Mesendoderm (in vitro differentiated cells): ENCODE measurements around the gene PITPNM1.
A peak's percentile ranks its signal among the peaks of the same experiment; 100 is the strongest.

ENCODE experiments used
- DNase-seq: peaks from one replicate; pipeline ENCODE4 v3.0.0; 2013
- H2AK5ac ChIP-seq: 2 replicates; pipeline ENCODE4 v1.6.1; 2013; ENCODE audit warnings: low read length, inconsistent platforms
- H2BK120ac ChIP-seq: 2 replicates; pipeline ENCODE4 v1.6.1; 2013; ENCODE audit warnings: low read depth, mild to moderate bottlenecking, low read length, moderate library complexity, mixed read lengths
- H2BK15ac ChIP-seq: replicated peaks from 2 replicates; pipeline ENCODE4 v1.6.1; 2013; ENCODE audit warnings: low read depth, mild to moderate bottlenecking, moderate library complexity
- H2BK5ac ChIP-seq: 2 replicates; pipeline ENCODE4 v1.6.1; 2013; ENCODE audit warnings: low read length, inconsistent platforms
- H3K18ac ChIP-seq: 2 replicates; pipeline ENCODE4 v1.6.1; 2013; ENCODE audit warnings: mild to moderate bottlenecking, low read length, mixed read lengths
- H3K23ac ChIP-seq: one replicate; pipeline ENCODE4 v1.6.1; 2013; ENCODE audit warnings: low read length
- H3K27ac ChIP-seq: 2 replicates; pipeline ENCODE4 v1.5.1; 2013; ENCODE audit warnings: low read depth, mild to moderate bottlenecking, inconsistent platforms, low read length, moderate library complexity
- H3K27me3 ChIP-seq: 2 replicates; pipeline ENCODE4 v1.6.1; 2013; ENCODE audit warnings: low read length, control low read depth, mild to moderate bottlenecking, inconsistent platforms; ENCODE audit not compliant: insufficient read depth, poor library complexity
- H3K36me3 ChIP-seq: 2 replicates; pipeline ENCODE4 v1.6.1; 2013; ENCODE audit warnings: low read length, inconsistent platforms; ENCODE audit not compliant: control insufficient read depth, insufficient read depth
- H3K4ac ChIP-seq: one replicate; pipeline ENCODE4 v1.6.1; 2013; ENCODE audit warnings: low read depth, mild to moderate bottlenecking, low read length, moderate library complexity
- H3K4me1 ChIP-seq: 2 replicates; pipeline ENCODE4 v1.6.1; 2013; ENCODE audit warnings: low read depth, low read length, inconsistent platforms; ENCODE audit not compliant: control insufficient read depth
- H3K4me2 ChIP-seq: 2 replicates; pipeline ENCODE4 v1.6.1; 2013; ENCODE audit warnings: low read length
- H3K4me3 ChIP-seq: 2 replicates; pipeline ENCODE4 v1.5.1; 2013; ENCODE audit warnings: mild to moderate bottlenecking, low read length
- H3K56ac ChIP-seq: one replicate; pipeline ENCODE4 v1.6.1; 2013; ENCODE audit warnings: low read length
- H3K79me1 ChIP-seq: 2 replicates; pipeline ENCODE4 v1.6.1; 2013; ENCODE audit warnings: low read length, inconsistent platforms
- H3K79me2 ChIP-seq: 2 replicates; pipeline ENCODE4 v1.6.1; 2013; ENCODE audit warnings: mild to moderate bottlenecking, low read length; ENCODE audit not compliant: control insufficient read depth, insufficient read depth
- H3K9ac ChIP-seq: 2 replicates; pipeline ENCODE4 v1.6.1; 2013; ENCODE audit warnings: low read length, inconsistent platforms
- H4K5ac ChIP-seq: one replicate; pipeline ENCODE4 v1.6.1; 2013; ENCODE audit warnings: low read length
- H4K8ac ChIP-seq: one replicate; pipeline ENCODE4 v1.6.1; 2013; ENCODE audit warnings: low read depth, mild to moderate bottlenecking, control low read depth, low read length, moderate library complexity
- WGBS: extraction: QIAGEN DNeasy Blood & Tissue Kit; methylation state at CpG from one replicate; pipeline ENCODE4 v1.1.7; 2013; ENCODE audit warnings: low lambda C conversion rate, missing lambda C conversion rate; ENCODE audit not compliant: insufficient coverage; ENCODE audit errors: extremely low coverage; 5-methylcytosine and 5-hydroxymethylcytosine counted together

PITPNM1 gene

DNA sequence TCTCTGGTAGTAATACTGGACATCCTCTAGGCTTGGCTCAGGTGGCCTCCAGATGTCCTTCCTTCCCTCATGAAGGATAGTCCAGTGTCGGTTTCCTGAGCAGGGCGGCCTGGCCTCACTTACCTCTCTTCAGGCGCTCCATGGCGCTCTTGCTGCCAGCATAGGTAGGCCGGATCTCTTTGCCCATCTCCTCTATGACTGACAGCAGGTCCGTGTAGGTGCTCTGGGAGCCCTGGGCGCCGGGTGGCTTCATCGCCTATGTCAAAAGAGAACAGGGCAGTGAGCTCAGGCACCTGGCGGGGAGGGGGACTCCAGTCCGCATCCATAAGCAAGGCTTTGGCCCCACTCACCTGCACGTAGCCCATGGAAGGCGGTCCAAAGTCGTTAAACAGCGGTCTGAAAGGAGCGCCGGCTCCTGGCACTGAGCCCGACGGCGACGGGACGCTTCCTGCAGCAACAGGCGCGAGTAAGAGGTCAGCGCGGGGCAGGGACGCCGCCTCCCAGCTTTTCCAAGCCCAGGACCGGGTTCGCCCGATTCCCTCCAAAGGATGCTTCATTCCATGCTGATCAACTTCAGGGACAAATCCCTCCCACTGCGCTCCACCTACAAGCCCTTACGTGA, 2.2 kb upstream of the PITPNM1 start:
- no peak overlapping the region for H4K5ac ChIP-seq
- H3K4ac ChIP-seq: no peak overlapping the region
- no peak overlapping the region for H2BK120ac ChIP-seq
- H3K56ac ChIP-seq: peak overlapping the region; percentile 93
- no peaks in the 10 kb centered on the region for H3K36me3 ChIP-seq
- no CpG with 5 or more reads among the region's 33 CpGs for WGBS
- H3K4me3 ChIP-seq: peak overlapping the region; percentile 77
- no peak overlapping the region for H2AK5ac ChIP-seq
- H2BK15ac ChIP-seq: no peak overlapping the region
- H3K4me1 ChIP-seq: peaks cover 10% of the 10 kb centered on the region
- peak overlapping the region; percentile 85 for H3K9ac ChIP-seq
- H2BK5ac ChIP-seq: no peak overlapping the region
- DNase-seq: no peak
- no peak overlapping the region for H3K27ac ChIP-seq
- peak overlapping the region; percentile 92 for H3K4me2 ChIP-seq
- peak overlapping the region; percentile 80 for H3K23ac ChIP-seq
- H3K27me3 ChIP-seq: no peaks in the 10 kb centered on the region
- no peak overlapping the region for H4K8ac ChIP-seq
- no peak overlapping the region for H3K18ac ChIP-seq
- peaks cover 13% of the 10 kb centered on the region for H3K79me1 ChIP-seq
- no peaks in the 10 kb centered on the region for H3K79me2 ChIP-seq

DNA sequence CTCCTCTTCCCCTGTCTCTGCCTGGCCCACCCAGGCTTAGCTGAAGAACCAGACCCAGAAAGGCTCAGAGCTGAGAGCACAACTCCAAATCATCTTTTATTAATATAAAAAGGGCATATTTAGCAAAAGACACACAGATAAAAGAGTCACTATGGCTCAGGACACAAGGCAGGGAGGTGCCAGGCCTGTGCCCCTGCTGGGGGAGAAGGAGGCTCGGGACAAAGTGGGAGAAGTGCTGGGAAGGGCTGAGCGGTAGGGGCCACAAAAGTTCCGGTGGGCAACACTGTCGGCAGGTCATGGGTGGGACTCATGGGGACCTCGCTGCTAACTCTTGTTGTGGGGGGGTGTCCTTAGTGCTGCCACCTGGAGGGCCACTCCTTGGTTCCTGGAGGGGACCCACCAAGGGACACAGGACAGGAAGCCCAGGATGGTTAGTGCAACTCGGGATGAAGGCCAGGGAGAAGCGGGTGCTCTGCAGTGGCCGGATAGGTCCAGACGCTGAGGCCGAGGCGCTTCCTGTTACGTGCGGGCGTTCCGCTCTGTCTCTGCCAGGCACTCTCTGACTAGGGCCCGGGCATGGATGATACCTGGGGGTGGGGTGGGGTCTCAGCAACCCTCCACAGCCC, 1.4 kb upstream of the PITPNM1 start:
- DNase-seq: no peak
- peak overlapping the region; percentile 56 for H3K56ac ChIP-seq
- no peak overlapping the region for H3K27ac ChIP-seq
- H3K4ac ChIP-seq: no peak overlapping the region
- H3K9ac ChIP-seq: peak overlapping the region; percentile 85
- H4K5ac ChIP-seq: no peak overlapping the region
- no peak overlapping the region for H3K18ac ChIP-seq
- H3K4me3 ChIP-seq: no peak overlapping the region
- H2BK120ac ChIP-seq: no peak overlapping the region
- H3K36me3 ChIP-seq: no peaks in the 10 kb centered on the region
- no CpG with 5 or more reads among the region's 16 CpGs for WGBS
- H2AK5ac ChIP-seq: no peak overlapping the region
- no peaks in the 10 kb centered on the region for H3K27me3 ChIP-seq
- peaks cover 10% of the 10 kb centered on the region for H3K4me1 ChIP-seq
- H3K79me2 ChIP-seq: no peaks in the 10 kb centered on the region
- no peak overlapping the region for H4K8ac ChIP-seq
- peaks cover 13% of the 10 kb centered on the region for H3K79me1 ChIP-seq
- no peak overlapping the region for H3K4me2 ChIP-seq
- H2BK15ac ChIP-seq: no peak overlapping the region
- H2BK5ac ChIP-seq: no peak overlapping the region
- no peak overlapping the region for H3K23ac ChIP-seq

DNA sequence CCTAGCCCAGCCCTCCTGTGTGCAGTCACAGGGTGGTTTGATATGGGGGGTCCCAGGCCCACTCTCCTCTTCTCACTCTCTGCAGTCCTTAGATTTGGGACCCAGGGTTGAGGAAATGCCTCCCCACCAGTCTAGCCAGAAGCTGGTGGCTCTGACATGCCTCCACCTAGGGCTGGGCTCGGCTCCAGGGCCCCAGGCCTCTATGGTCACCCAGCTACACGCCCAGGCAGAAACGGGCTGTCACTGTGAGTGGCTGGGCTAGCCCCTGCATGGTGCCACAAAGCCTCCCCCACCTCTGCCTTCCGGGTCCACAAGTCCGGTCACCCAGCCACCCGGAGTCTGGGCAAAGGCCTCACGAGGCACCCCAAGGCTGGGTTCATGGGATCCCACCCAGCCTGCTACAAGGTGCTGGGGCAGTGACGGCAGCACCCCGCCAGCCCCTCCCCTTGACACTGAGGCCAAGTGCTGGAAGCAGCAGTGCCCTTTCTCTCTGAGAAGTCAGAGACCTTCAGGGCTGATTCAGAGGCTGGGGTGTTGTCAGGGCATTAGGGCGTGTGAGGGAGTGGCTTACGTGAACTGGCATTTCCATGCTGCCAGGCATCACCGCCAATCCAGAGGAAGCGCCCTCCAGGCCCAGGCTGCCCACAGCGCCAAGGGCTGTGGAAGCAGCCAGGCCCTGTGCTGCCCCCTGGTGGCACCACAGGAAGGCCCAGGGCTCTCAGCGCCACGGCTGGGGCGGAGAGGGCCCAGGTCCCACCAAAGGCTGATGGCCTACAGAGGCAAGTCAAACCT, 638 bp upstream of the PITPNM1 start:
- Histone ChIP-seq H3K9ac (peak overlapping the region; percentile 67), H2BK120ac (no peak overlapping the region), H2BK15ac (no peak overlapping the region), H3K27me3 (no peaks in the 10 kb centered on the region), H3K18ac (peak overlapping the region; percentile 8), H4K8ac (no peak overlapping the region), H3K4me1 (peaks cover 10% of the 10 kb centered on the region), H3K4me2 (peak overlapping the region; percentile 27), H3K79me2 (no peaks in the 10 kb centered on the region), H3K27ac (peak overlapping the region; percentile 73), H3K4me3 (no peak overlapping the region), H3K4ac (peak overlapping the region; percentile 46), H4K5ac (no peak overlapping the region), H3K56ac (peak overlapping the region; percentile 85), H3K23ac (no peak overlapping the region), H2BK5ac (peak overlapping the region; percentile 55), H3K79me1 (peaks cover 13% of the 10 kb centered on the region), H2AK5ac (peak overlapping the region; percentile 78), H3K36me3 (no peaks in the 10 kb centered on the region)
- DNase-seq: peak; percentile 93
- WGBS: no CpG with 5 or more reads among the region's 17 CpGs

DNA sequence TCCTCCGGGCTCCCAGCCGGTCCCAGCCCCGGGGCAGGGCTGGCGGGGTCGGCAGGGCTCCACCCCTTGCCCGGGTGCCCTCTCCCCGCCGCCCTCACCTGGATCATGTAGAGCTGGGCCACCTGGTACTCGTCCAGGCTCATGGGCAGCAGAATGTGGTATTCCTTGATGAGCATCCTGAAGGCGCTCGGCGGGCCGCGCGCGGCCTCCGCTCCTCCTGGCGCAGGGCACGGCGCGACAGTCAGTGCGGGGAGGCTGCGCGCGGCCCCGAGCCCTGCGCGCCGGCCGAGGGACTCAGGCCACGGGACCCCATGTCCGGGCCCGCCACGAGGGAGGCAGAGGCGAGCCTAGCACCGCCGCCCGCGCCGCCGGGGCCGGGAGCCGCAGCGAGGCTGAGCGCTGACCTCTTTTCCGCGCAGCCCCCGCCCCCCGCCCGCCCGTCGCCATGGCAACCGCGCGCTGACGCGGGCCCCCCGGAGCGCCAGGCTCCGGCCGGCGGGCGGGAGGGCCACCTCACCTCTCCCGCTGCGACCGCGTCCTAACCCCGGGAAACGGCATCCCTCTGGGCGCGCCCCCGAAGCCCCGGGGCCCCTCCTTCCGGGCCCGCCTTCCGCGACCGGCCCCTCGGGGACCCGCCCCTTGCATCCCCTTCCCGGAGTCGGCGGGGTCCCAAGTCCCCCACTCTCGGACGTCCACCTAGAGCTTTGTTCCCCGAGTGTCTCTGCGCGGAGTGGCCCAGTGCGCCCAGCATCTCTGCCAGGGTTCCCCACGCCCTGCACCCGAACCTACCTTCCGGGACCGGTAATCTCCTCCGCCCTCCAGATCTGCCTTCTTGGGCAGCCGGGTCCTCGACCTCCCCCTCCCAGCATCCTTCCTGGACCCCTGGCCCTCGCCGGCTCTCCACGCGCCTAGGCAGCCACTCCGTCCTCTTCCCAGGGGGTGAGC, 886 bp downstream of the PITPNM1 start:
- Histone ChIP-seq H3K23ac (no peak overlapping the region), H3K27ac (peak overlapping the region; percentile 60)
- no CpG with 5 or more reads among the region's 101 CpGs for WGBS

DNA sequence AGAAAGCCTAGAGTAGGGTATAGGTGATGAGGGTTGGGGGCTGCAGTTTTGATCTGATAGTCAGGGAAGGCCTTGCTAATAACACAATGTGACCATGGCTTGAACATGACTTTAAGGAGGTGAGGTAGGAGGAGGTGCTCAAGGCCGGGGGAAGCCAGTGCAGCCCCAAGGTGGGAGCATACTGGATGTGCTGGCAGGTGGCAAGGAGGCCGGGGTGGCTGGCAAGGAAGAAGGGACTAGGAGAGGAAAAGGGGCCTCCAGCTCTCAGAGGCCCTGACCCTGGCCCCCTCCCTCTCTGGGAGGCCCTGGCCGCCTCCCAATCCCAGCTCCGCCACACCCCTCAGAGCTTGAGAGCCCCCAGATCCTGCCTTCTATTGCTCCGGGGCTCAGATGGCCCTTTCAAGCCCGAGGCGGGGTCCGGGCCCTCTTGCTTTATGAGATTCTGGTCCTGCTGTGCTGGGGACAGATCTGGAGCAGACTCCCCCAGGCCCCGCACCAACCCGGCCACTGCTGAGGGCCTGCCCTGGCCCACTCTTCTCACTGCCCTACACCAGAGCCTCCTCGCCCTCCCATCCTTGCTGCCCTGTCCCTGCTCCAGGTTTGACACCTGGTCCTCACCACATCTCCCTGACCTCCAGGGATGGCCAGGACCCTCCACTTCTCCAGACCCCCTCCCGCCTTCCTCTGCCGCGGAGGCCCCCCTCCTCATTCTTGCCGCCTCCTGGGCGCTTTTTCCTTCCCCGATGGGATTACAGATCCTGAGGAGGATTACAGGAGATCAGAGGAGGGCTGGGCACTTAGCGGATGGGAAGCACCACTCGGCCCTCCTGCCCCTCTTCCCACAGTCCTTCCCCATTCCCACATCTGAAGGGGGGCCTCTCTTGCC, 1.8 kb downstream of the PITPNM1 start:
- no CpG with 5 or more reads among the region's 19 CpGs for WGBS
- DNase-seq: no peak
- peak overlapping the region; percentile 64 for H3K56ac ChIP-seq

More for the DNA sequence above, 886 bp downstream of the PITPNM1 start:
- Histone ChIP-seq H3K4ac (no peak overlapping the region), H3K18ac (peak overlapping the region; percentile 35), H2BK5ac (no peak overlapping the region), H3K79me1 (peaks cover 13% of the 10 kb centered on the region), H3K4me2 (peak overlapping the region; percentile 85), H2AK5ac (no peak overlapping the region), H2BK15ac (no peak overlapping the region), H3K36me3 (no peaks in the 10 kb centered on the region), H3K4me3 (peak overlapping the region; percentile 74), H3K56ac (peak overlapping the region; percentile 90), H3K9ac (peak overlapping the region; percentile 82), H3K27me3 (no peaks in the 10 kb centered on the region), H2BK120ac (no peak overlapping the region), H3K79me2 (no peaks in the 10 kb centered on the region), H3K4me1 (peaks cover 10% of the 10 kb centered on the region), H4K8ac (no peak overlapping the region), H4K5ac (no peak overlapping the region)
- DNase-seq: no peak

More for the DNA sequence above, 1.8 kb downstream of the PITPNM1 start:
- Histone ChIP-seq H3K23ac (peak overlapping the region; percentile 66), H3K27me3 (no peaks in the 10 kb centered on the region), H4K5ac (no peak overlapping the region), H2BK5ac (no peak overlapping the region), H3K36me3 (no peaks in the 10 kb centered on the region), H3K4me1 (peaks cover 10% of the 10 kb centered on the region), H3K4me2 (peak overlapping the region; percentile 44), H3K9ac (peak overlapping the region; percentile 54), H2BK15ac (no peak overlapping the region), H4K8ac (no peak overlapping the region), H3K4ac (no peak overlapping the region), H2BK120ac (no peak overlapping the region), H2AK5ac (no peak overlapping the region), H3K4me3 (no peak overlapping the region), H3K27ac (no peak overlapping the region), H3K18ac (no peak overlapping the region), H3K79me1 (peaks cover 13% of the 10 kb centered on the region), H3K79me2 (no peaks in the 10 kb centered on the region)
